A673 (cell line): Measurements from ENCODE around the gene ZNF283. TPM values are rescaled to one million over a fixed set of nuclear protein-coding genes. Genes with fewer than 3 reads are reported as not detected.

Source experiments
- BruUV-seq: library from RNA; stranded (reverse); fragments of 400-500 nt; replicated peaks from 2 replicates; lab custom pipeline; 2021; lab: Mats Ljungman, UMichigan
- CTCF ChIA-PET: fragments of 300-600 bp; sonication (Branson Sonifier 250); formaldehyde crosslinking; loops from one replicate; lab custom pipeline; 2022; ENCODE audit warnings: antibody characterized with exemption; lab: Charles Lee
- POLR2A ChIA-PET: fragments of 300-600 bp; sonication (Branson Sonifier 250); formaldehyde crosslinking; loops from one replicate; lab custom pipeline; 2022; ENCODE audit warnings: antibody characterized with exemption; ENCODE audit not compliant: low non-redundant PET; lab: Charles Lee
- DNase-seq: peaks from one replicate; pipeline ENCODE4 v3.0.0-alpha.2; 2015; ENCODE audit warnings: low spot score
- H3K27ac ChIP-seq: fragments of 200-600 bp; sonication (generic); 2 replicates; pipeline ENCODE4 v1.5.1; 2016; ENCODE audit warnings: mixed run types, low read depth, mild to moderate bottlenecking, mixed read lengths, antibody characterized with exemption, low read length; ENCODE audit not compliant: poor library complexity, severe bottlenecking
- H3K27me3 ChIP-seq: fragments of 200-600 bp; sonication (generic); replicated peaks from 2 replicates; pipeline ENCODE4 v1.6.1; 2017; ENCODE audit warnings: mixed run types, low read depth, mild to moderate bottlenecking, mixed read lengths, antibody characterized with exemption, low read length; ENCODE audit not compliant: insufficient read depth, poor library complexity
- H3K36me3 ChIP-seq: fragments of 200-600 bp; sonication (generic); 2 replicates; pipeline ENCODE4 v1.6.1; 2016; ENCODE audit warnings: mixed run types, mild to moderate bottlenecking, mixed read lengths, antibody characterized with exemption, low read length; ENCODE audit not compliant: insufficient read depth, poor library complexity, severe bottlenecking
- H3K4me1 ChIP-seq: fragments of 200-600 bp; sonication (generic); 2 replicates; pipeline ENCODE4 v1.6.1; 2017; ENCODE audit warnings: mixed run types, mild to moderate bottlenecking, mixed read lengths, antibody characterized with exemption, low read length; ENCODE audit not compliant: insufficient read depth, poor library complexity, severe bottlenecking
- H3K4me3 ChIP-seq: fragments of 200-600 bp; sonication (generic); 2 replicates; pipeline ENCODE4 v1.5.1; 2016; ENCODE audit warnings: low read depth, mixed run types, mild to moderate bottlenecking, mixed read lengths, low read length; ENCODE audit not compliant: poor library complexity, severe bottlenecking
- H3K9me3 ChIP-seq: fragments of 200-600 bp; sonication (generic); 2 replicates; pipeline ENCODE4 v1.6.1; 2016; ENCODE audit warnings: mixed run types, low read depth, mild to moderate bottlenecking, mixed read lengths, antibody characterized with exemption, low read length; ENCODE audit not compliant: poor library complexity, severe bottlenecking
- CTCF ChIP-seq: fragments of 300-800, 200-600 bp; sonication (generic); conservative IDR thresholded peaks from 2 replicates; pipeline ENCODE4 v1.5.1; 2017; ENCODE audit warnings: low read depth, mild to moderate bottlenecking, antibody characterized with exemption, low read length, moderate library complexity, mixed read lengths
- EZH2 ChIP-seq: fragments of 200-600 bp; sonication (generic); IDR thresholded peaks from 2 replicates; pipeline ENCODE4 v1.6.1; 2017; ENCODE audit warnings: borderline replicate concordance, low read depth, mild to moderate bottlenecking, mixed read lengths, antibody characterized with exemption, low read length; ENCODE audit not compliant: poor library complexity, severe bottlenecking
- intact Hi-C: fragments of 100-400 bp; cut with micrococcal nuclease; formaldehyde crosslinking; loops from one replicate; pipeline ENCODE4 v1.10.0; 2022; ENCODE audit not compliant: unreplicated experiment
- total RNA-seq: library from RNA; stranded (reverse); gene quantifications from 2 replicates; pipeline ENCODE4 v1.2.3, GENCODE V29; 2021

Gene ZNF283
- total RNA-seq, 1 experiment from 2014 or later: 9.4 TPM

DNA sequence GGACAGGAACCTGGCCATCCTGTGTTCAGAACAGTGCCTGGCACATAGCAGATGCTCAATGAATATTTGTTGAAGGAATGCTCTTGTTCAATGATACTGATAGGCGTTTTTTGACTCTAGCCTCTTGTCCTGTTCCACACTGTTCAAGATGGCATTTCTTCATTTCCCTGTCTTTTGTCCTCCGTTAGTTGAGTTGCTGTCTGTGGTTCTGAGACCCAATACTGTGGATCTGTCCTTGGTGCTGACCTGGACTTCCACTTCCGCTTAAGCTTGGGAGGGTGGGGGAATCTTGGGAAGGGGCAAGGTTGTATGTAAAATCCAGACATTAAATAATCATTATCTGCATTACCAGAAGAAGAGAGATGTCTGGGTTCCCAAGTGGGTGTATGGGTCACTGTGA lies 38.1 kb upstream of the ZNF283 start:
- no peak for TF ChIP-seq EZH2
- TF ChIP-seq CTCF: no peak
- Histone ChIP-seq H3K27me3 (peaks cover 5% of the 10 kb centered on the region), H3K4me1 (no peaks in the 10 kb centered on the region), H3K9me3 (no peaks in the 10 kb centered on the region), H3K27ac (no peak overlapping the region), H3K36me3 (no peaks in the 10 kb centered on the region), H3K4me3 (no peak overlapping the region)
- ChIA-PET POLR2A (no interaction called here), CTCF (no interaction called here)
- DNase-seq: no peak
- BruUV-seq: no TSS peak
- intact Hi-C loops: no loop called here

DNA sequence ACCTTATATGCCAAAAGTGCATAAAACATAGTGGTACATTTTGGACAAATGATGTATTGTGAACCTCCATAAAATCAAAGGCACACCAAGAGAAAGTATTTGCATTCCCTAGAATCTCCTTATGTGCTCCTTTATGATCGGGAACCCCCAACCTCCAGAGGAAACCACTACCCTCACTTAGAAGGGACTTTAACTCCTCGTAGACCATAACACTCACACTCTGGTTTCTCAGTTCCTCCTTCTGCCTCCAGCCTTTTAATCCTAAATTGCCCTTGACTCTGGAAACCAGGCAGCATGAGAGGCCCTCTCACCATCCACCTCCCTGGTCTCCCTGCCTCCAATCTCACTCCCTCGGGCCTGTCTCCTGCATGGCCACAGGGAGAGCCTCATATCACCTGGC lies 36.5 kb upstream of the ZNF283 start:
- intact Hi-C loops: no loop called here
- peaks cover 5% of the 10 kb centered on the region for H3K27me3 ChIP-seq
- ChIA-PET POLR2A (no interaction called here), CTCF (no interaction called here)
- H3K4me3 ChIP-seq: no peak overlapping the region
- no peak for TF ChIP-seq CTCF
- no peak for TF ChIP-seq EZH2
- no peak for DNase-seq
- no peaks in the 10 kb centered on the region for H3K36me3 ChIP-seq
- no peak overlapping the region for H3K27ac ChIP-seq
- no peaks in the 10 kb centered on the region for H3K4me1 ChIP-seq
- no TSS peak for BruUV-seq
- no peaks in the 10 kb centered on the region for H3K9me3 ChIP-seq

GRCh38 chr19:43797118-43797517 lies 30.0 kb upstream of the ZNF283 start:
- H3K27ac ChIP-seq: no peak overlapping the region
- H3K27me3 ChIP-seq: peaks cover 5% of the 10 kb centered on the region
- H3K36me3 ChIP-seq: no peaks in the 10 kb centered on the region
- H3K4me3 ChIP-seq: no peak overlapping the region
- TF ChIP-seq EZH2: no peak
- TF ChIP-seq CTCF: no peak
- H3K4me1 ChIP-seq: no peaks in the 10 kb centered on the region
- intact Hi-C loops: no loop called here
- H3K9me3 ChIP-seq: no peaks in the 10 kb centered on the region
- no peak for DNase-seq
- no TSS peak for BruUV-seq
- POLR2A ChIA-PET: no interaction called here
- CTCF ChIA-PET: no interaction called here
